GM21786 (cell line): Measurements from ENCODE around the gene RYR2.
A peak's percentile ranks its signal among the peaks of the same experiment; 100 is the strongest.

ENCODE experiments used
- ATAC-seq: cut with Tn5 transposase; IDR thresholded peaks from one replicate; pipeline ENCODE4 v1.9.1; 2021; ENCODE audit not compliant: unreplicated experiment

The RYR2 gene

DNA sequence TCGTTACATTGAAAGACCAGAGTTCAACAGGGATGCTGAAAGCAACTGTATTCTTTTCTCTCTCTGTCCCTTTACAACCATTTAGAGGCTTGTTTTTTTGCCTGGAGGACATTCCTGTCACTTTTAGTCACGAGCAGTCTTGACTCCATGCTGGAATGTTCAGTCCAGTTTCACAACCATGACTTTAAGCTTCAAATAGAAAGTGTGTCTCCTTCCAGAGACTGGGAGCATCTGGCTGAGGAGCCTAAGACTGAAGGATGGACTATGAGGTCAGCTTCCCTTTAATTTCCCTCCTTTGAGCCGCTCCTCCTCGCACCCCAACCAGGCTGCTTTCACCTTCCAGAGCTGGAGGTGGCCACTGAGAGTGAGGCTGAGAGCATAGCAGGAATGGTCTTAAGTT lies 10.5 kb upstream of the RYR2 start:
- no peak for ATAC-seq

DNA sequence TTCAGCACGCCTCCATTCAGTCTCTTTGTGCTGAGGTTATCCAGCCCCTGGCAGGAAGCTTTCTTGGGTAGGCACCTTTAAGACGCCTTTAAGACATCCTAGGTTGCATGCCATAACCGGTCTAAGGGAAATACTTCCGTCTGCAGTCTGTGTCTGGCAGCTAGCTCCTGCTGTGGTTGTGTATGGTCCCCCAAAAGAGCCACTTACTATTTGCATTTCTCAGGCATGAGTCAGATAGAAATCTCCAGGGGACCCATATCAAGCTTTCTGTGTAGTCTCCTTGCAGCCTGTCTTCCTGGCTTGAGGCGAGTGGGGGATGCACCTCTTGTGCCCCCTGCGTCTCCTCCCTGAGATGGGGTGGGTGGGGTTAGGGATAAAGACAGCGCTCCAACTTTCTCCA lies 10.0 kb upstream of the RYR2 start:
- peak; percentile 62 for ATAC-seq

DNA sequence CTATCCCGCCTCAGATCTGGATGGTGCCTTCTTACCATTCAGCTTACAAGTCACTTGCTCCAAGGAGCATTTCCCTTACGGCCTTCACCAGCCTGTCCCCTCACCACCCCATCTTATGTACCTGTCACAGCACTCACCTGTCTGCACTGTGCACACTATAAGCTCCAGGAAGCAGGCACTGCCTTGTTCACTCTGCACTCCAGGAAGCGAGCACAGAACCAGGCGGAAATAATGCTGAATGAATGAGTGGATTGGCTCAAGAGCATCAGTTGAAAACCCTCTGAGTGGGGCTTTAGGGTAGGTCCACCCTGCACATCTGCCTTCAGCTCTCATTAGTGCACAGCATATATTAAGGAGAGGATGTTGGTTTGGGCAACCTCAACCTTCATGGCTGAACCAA lies 8.9 kb upstream of the RYR2 start:
- ATAC-seq = no peak

DNA sequence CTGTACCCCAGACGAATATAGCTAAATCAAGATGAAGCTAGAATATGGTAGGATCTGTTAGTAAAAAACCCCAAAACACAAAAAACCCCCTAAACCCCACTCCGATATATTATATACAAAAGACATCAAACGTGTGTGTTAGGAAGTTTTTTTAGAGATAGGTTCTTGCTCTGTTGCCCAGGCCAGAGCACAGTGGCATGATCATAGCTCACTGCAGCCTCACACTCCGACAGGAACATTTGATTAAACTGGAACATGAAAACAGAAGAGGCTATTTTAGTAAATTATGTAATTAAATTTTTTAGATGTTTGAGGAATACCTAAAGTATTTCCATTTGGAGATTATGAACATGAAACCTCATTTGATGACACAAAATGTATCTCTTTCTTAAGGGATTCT lies 8.2 kb upstream of the RYR2 start:
- ATAC-seq = no peak

DNA sequence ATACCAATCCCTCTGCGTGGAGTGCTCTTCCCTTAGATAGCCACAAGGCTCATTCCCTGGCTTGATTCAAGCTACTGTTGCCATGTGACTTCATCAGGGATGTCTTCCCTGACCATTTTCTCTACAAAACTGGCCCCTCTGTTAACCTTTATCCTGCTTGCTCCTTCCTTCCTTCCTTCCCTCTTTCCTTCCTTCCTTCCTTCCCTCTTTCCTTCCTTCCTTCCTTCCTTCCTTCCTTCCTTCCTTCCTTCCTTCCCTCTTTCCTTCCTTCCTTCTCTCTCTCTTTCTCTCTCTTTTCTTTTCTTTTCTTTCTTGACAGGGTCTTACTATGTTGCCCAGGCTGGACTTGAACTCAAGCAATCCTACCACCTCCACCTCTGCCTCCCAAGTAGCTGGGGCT lies 6.2 kb upstream of the RYR2 start:
- ATAC-seq = no peak

DNA sequence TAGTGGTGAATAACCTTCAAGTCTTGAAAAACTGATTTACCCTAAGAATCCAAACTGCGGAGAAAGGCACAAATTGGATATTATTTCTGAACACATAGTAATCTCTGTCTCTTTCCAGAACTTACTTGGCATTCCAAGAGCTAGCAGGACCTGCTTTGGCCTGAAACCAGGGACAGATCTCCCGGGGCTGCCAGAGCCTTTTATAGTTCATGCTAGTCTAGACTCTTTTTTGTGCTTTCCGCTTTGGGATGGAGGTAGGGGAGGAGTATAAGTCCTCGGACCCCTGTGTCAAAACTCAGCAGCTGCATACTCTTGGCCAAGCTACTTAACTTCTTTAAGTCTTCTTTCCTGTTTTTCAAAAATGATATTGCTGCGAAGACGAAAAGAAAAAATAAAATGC lies 3.8 kb upstream of the RYR2 start:
- no peak for ATAC-seq

DNA sequence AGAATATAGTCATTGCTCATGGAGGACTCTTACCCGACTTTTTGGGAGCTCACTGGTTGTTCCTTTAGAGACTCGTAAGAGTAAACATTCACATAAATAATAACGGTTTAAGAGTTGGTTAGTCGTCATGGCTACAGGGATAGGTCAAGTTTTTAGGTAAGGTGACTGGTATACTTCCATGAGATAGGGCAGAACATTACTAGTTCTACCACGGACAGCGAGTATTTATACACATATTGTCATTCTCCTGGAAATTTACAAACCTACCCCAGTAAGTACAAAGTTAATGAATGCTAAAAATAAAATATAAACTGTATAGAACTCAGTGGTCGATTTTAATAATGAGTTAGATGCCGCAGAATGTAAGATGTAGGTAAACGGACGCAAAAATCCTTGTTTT lies 1.2 kb upstream of the RYR2 start:
- ATAC-seq = no peak

DNA sequence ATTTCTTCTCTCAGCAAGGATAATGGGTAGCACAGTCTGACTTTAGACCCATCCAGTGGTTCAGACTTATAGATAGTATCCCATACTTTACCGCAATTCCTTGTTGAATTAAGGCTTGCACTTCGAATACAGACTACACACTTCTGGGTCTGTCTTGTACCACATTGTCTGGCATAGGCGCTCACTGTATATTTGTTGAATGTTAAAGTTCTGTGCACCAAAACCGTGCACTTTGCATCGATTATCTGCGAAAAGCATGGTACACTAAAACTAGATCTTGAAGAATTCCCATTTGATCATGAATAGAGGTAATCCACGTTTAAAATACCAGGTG lies 556 bp upstream of the RYR2 start:
- ATAC-seq = no peak

DNA sequence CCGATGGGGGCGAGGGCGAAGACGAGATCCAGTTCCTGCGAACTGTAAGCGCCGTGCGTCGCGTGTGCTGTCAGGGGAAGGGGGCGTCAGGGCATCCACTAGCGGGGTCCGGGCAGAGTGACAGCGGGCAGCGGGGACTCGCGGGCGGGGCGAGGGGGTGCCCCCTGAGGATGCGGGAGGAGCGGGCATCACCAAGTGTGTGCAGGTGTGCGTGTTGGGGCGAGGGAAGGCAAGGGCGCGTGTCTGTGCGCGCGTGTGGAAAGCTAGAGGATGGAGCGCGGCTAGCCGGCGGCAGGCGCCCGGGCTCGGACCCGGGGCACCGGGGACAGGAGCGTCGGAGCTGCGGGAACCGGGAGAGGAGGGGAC lies 525 bp downstream of the RYR2 start:
- ATAC-seq = no peak

DNA sequence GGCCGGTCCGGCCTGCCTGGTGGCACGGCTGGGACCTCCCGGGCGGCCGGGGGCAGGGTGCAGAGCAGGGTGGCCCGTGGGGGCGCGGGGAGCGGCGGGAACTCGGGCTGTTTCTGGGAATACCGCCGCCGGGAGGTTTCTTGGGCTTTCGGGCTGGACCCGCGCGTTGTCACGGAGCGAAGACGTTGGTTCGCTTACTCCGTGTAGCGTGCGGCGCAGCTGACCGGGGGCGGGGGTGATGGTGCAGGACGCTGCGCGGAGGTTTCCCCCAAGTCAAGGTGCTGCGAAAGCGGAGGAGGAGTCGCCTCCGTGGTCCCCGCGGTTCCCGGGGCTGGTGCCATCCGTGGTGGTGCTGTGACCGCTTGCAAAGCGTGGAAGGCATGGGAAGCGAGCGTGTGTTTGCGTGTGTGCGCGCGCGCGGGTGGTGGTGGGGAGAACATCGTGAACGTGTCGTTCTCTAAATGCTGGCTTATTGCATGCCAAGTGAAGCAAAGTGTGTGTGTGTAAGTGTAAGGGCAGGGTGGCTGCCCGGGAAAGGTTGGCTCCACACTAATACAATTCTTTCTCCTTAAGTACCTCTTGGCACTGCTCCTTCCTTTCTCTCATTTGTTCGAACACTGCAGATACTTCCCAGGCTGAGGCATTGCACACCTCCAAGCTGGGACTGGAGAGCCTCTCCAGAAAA lies 1.1 kb downstream of the RYR2 start:
- ATAC-seq = no peak

DNA sequence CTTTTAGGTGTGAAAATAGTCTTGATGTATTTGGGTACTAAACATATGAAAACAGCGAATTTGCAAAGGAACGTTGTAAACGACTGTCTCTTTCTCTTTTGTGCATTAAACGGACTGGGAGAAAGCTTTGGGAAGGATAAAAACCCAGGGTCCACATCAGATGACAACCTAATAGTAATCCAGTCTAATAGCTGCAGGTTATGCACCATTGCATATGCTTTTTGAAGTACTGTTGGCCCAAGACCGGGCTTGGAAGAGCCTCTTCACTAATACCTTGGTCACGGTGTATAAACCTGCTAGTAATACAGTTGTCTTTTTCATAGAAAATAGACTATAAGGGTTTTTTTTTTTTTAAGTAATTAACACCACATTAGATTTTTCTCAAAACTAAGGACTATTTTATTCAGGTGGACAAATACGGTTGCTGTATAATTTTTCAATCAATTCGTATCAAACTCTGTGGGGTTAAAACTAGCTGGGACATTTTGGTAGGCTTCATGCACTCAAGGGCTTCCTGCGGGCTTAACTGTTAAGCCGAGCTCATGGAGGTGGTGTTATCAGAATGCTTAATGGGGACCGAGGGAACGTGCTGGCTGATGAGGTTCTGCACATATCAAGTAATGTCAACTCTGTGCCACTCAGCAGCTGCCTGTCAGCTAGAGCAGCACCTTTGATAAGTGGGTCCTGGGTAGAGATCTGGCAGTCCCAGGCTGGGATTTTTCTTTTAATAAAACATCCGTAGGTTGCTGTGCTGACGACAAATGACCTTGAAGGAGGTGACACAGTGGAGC lies 2.1 kb downstream of the RYR2 start:
- ATAC-seq = no peak

DNA sequence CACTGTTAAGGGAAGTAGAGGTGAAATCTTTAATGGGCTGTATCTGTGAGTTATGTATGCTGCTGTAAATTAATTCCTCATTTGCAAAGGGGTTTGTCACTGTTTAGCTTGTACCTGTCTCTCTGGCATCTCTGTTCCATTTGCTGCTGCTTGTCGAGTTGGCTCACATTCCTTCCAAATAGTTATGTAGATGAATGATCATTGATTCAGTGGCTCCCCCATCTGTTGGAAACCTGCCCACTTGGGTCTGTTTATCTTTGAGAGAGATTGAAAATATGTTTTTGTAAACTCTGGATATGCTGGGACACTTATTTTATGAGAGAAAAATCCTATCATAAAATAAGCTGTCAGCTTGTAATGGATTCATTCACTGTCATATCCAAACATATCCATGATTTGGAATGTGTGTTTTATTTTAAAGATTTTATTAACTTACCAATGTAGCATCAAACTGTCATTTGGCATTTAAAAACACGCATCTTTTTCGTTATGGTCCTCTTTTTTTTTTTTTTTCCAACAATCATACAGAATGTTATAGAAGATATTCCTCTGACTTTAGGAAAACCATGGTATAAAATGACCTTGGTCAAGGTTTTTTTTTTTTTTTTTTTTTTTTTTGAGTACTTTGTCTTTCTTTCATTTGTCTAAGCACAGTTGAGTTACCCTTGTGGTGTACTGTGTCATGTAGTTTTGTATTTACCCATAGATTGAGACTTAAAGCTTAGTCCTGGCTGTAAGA lies 3.5 kb downstream of the RYR2 start:
- no peak for ATAC-seq

DNA sequence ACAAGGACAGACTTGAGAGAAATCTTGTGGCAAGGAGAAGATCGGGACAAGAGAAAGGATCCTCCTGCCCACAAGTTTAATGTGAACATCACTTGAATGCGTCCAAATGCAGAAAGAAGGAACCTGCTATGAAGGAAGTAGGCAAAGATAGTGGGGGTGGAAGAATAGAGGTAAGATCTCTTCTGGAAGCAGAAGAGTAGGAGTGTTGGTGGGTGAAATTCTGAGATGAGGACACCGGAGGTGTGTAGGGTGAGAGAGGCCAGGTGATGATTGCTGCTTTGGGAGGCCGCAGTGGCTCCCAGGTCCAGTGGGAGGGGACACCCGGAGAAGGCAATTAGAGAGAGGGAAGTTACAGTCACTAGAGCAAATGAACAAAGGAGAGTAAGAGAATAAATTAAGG lies 6.8 kb downstream of the RYR2 start:
- no peak for ATAC-seq

DNA sequence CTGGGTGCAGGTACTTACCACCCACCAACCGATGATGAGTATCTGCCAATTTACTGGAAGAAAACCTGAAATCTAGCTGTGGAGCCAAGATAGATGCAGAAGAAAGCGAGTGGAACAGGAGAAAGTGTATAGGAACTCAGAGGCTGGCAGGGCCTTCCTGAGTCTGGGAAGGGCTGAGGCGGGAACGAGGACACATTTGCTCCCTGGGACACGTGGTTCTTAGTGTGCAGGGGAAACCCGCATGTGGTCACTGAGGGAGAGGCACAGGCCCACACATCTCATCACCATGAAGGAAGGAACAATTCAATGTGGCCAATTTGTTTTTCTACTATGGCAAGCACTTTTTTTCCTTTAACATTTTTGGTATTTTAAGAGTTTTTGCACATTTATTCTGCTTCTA lies 8.2 kb downstream of the RYR2 start:
- no peak for ATAC-seq

DNA sequence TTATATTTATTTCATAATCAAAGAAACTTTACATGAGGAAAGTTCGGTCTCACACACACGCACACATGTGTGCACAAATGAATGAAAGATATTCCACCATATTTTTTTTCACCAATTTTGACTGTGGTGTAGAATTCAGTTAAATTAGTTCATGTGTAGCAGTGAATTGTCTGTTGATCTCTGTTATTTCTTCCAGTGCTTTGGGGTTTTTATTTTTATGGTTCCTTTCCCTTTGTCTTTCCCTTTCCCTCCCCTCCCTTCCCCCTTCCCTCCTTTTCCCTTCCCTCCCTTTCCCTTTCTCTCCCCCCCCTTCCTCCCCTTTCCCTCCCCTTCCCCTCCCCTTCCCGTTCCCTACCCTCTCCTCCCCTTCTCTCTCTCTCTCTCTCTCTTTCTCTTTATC lies 8.9 kb downstream of the RYR2 start:
- no peak for ATAC-seq

DNA sequence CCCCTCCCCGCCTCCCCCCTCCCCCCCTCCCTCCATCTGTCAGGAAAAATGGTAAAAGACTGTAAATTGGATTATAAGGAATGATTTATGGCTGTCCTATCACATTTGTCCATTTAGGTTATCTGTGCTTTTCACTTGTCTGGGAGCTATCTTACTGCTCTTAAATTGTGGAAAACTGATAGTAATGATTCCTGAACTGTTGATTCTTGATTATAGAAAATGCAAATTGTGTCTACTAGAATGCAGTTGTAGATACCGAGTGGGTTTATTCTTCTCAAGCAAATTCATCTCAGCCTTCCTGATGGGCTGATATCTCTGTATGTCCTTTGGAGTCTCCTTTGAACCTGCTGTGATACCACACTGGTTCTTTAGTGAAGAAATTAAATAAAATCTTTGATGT lies 12.3 kb downstream of the RYR2 start:
- no peak for ATAC-seq

DNA sequence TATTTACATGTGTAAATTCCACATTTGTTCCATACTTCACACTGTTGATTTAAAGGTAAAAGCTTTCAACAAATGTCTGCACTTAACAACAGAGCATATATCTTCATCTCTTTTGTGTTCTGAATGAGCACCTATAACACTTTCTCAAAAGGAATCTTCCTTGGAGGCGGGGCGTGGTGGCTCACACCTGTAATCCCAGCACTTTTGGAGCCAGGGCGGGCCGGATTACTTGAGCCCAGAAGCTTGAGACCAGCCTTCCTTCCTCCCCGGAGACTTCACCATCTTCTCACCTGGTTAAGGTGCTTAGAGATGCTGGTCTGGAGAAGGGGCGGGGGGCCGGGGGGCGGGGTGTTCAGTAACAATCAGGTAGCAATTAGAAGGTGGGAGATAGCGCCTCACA lies 16.5 kb downstream of the RYR2 start:
- no peak for ATAC-seq

DNA sequence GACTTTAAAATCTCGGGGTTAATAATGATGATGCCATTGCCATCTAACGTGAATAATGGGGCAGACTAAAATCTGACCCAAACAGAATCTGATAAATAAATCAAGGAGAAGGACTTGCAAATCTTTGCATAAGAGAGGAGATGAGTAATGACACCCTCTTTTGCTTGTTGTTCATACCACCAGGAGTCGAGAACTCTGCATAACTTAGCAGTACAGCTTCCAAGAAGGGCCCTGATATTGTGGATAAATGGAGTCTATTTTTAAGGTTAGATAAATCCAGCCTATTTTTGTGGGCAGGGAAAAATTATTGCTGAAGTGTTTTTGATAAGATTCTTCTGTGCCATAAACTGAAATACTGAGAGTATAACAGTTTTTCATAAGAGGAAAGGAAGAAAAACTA lies 17.3 kb downstream of the RYR2 start:
- no peak for ATAC-seq

DNA sequence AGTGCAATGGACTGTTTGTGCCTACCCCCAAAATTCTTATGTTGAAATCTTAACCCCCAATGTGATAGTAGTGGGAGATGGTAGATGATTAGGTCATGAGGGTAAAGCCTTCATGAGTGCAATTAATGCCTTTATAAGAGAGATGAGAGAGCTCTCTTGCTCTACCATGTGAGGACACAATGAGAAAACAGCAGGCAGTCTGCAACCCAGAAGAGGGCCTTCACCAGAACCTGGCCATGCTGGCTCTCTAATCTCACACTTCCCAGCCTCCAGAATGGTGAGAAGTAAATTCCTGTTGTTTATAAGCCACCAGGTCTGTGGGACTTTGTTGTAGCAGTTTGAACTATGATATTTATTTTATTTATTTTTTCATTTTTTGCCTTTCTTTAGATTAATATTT lies 21.0 kb downstream of the RYR2 start:
- no peak for ATAC-seq

DNA sequence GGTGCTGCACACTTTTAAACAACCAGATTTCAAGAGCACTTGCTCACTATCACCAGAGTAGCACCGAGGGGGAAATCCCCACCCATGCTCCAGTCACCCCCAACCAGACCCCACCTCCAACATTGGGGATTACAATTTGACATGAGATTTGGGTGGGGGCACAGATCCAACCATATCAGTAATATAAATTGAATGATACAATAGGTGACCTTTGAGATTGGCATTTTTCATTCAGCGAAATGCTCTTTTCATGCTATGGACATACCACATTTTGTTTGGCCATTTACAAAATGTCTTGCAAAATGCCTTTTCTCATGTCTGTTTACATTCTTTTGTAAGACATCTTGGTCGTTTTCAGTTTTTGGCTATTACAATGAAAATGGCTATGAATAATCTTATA lies 23.9 kb downstream of the RYR2 start:
- no peak for ATAC-seq

DNA sequence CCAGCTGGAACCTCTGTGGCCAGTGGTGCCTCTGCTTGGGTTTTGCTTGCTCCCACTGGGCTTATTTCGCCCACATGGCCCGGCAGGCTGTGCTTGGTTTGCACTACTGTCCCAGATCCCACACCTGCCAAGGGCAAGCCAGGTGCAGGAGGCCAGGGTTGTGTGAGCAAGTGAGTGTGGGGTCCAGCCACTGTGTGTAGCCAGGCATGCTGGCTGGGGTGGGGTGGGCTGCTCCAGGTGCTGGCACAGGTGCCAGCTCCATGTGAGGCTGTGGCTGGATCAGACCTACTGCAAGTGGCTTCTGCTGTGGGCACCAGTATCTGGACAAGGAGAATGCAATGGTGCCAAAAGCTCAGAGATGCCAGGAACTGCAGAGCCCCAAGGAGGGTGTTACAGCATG lies 28.5 kb downstream of the RYR2 start:
- no peak for ATAC-seq

DNA sequence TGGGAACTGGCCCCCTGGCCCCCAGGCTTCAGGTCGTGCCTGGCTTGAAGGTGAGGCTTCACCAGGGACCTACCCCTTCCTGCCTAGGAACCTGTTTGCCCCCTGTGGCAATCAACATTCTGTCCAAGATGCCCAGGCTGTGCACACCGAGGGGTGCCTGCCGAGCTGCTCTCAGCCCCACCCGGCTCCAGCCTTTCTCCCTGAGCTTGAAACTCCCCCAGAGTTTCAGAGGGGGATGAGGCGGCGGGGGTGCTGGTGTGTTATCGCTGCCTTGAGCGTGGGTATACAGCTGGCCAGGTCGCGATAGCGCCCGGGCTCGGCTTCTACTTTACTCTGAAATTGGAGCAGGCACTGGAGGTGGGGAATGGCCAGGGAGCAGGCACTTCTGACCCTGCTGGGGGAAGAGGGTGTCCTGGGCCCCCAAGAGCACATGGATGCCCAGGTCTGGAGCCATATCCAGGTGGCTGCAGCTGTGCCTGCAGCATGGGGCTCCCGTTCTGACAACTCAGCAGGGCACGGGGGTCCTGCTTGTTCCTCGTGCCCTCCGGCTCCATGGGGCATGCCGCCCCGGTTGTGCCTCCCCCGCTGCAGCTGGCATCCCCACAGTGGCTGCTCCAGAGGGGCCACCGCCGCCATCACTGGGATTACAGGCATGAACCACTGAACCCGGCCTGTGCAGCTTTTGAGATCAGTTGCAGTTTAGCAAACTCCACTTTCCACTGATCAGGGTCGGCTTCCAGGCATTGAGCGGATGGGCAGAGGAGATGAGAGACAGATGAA lies 29.8 kb downstream of the RYR2 start:
- no peak for ATAC-seq
